ENCODE data around the gene CXCL9.

GRCh38 chr4:76024065-76024464 is 16.8 kb upstream of the CXCL9 start:
- TF ChIP-seq CTCF (IDR thresholded peaks at IDR 0.05): no peak
- TF ChIP-seq POLR2AphosphoS5 (IDR thresholded peaks at IDR 0.05): no peak
- no peak for TF ChIP-seq EP300 (IDR thresholded peaks at IDR 0.05)
